Gastrocnemius medialis (tissue), 4 donors: Measurements from ENCODE around the gene CPVL.

Experiments
- CTCF ChIP-seq, 5 experiments: fragments of 450-650 bp in 3 of 5; fragments of 200-600 bp in 2 of 5; sonication (generic) in 2 of 5; IDR thresholded peaks in 4 of 5; conservative IDR thresholded peaks in 1 of 5; 1 replicate in 4 of 5; 2 replicates in 1 of 5; pipeline ENCODE4 v1.5.1; 2016 to 2019; ENCODE audit warnings: antibody characterized with exemption in 5 of 5, mild to moderate bottlenecking in 3 of 5, moderate library complexity in 3 of 5
- POLR2A ChIP-seq, 2 donors: fragments of 450-650 bp; IDR thresholded peaks; one replicate each; pipeline ENCODE4 v1.6.1; 2017; ENCODE audit warnings: antibody characterized with exemption in 2 of 2, mild to moderate bottlenecking in 2 of 2, moderate library complexity in 2 of 2

- TF ChIP-seq CTCF (IDR thresholded peaks at IDR 0.05 in 4 of 5, conservative IDR thresholded peaks at IDR 0.05 in 1 of 5): no peak
- TF ChIP-seq POLR2A (IDR thresholded peaks at IDR 0.05): no peak
These were observed 156.0 kb downstream of the CPVL start for GRCh38 chr7:28990200-28990960.
